ENCODE measurements around the gene PRDM12. TPM values are rescaled to one million over a fixed set of nuclear protein-coding genes. Genes with fewer than 3 reads are reported as not detected.

Gene PRDM12
- total and polyA plus RNA-seq, 2 experiments from 2014 or later: 0.30 to 0.55 TPM

GRCh38 chr9:130660683-130661450 lies 3.5 kb upstream of the PRDM12 start:
- no peaks in the 10 kb centered on the region for H3K9me3 ChIP-seq (ENCODE audit: low read depth)
- TF ChIP-seq CTCF (IDR thresholded peaks at IDR 0.05; ENCODE audit: low read depth, low read length): no peak
- peaks cover 100% of the 10 kb centered on the region for H3K27me3 ChIP-seq
- peaks cover 4% of the 10 kb centered on the region for H3K4me1 ChIP-seq (ENCODE audit: low read depth)
- no peak overlapping the region for H3K27ac ChIP-seq
- peak overlapping the region; percentile 3 for H3K4me3 ChIP-seq
- H3K36me3 ChIP-seq: no peaks in the 10 kb centered on the region
- DNase-seq (ENCODE audit: low read depth in 1 of 2, low spot score in 1 of 2): no peak

- Histone ChIP-seq H3K27ac (no peak overlapping the region), H3K4me3 (peak overlapping the region; percentile 3), H3K4me1 (ENCODE audit: low read depth) (peaks cover 4% of the 10 kb centered on the region), H3K27me3 (peaks cover 100% of the 10 kb centered on the region), H3K36me3 (no peaks in the 10 kb centered on the region), H3K9me3 (ENCODE audit: low read depth) (no peaks in the 10 kb centered on the region)
- no peak for DNase-seq (ENCODE audit: low read depth in 1 of 2, low spot score in 1 of 2)
- no peak for TF ChIP-seq CTCF (IDR thresholded peaks at IDR 0.05; ENCODE audit: low read depth, low read length)
Measured at GRCh38 chr9:130661451-130662098, 2.8 kb upstream of the PRDM12 start.

GRCh38 chr9:130662099-130662969 lies 2.1 kb upstream of the PRDM12 start:
- Histone ChIP-seq H3K27me3 (peaks cover 100% of the 10 kb centered on the region), H3K9me3 (ENCODE audit: low read depth) (no peaks in the 10 kb centered on the region), H3K27ac (no peak overlapping the region), H3K4me1 (ENCODE audit: low read depth) (peaks cover 4% of the 10 kb centered on the region), H3K4me3 (no peak overlapping the region), H3K36me3 (no peaks in the 10 kb centered on the region)
- TF ChIP-seq CTCF (IDR thresholded peaks at IDR 0.05; ENCODE audit: low read depth, low read length): no peak
- no peak for DNase-seq (ENCODE audit: low read depth in 1 of 2, low spot score in 1 of 2)

- no peaks in the 10 kb centered on the region for H3K9me3 ChIP-seq (ENCODE audit: low read depth)
- no peak for DNase-seq (ENCODE audit: low read depth in 1 of 2, low spot score in 1 of 2)
- peaks cover 100% of the 10 kb centered on the region for H3K27me3 ChIP-seq
- H3K4me3 ChIP-seq: no peak overlapping the region
- H3K36me3 ChIP-seq: no peaks in the 10 kb centered on the region
- no peak for TF ChIP-seq CTCF (IDR thresholded peaks at IDR 0.05; ENCODE audit: low read depth, low read length)
- H3K4me1 ChIP-seq (ENCODE audit: low read depth): peaks cover 4% of the 10 kb centered on the region
- no peak overlapping the region for H3K27ac ChIP-seq
Measured at GRCh38 chr9:130662970-130663257, 1.5 kb upstream of the PRDM12 start.

GRCh38 chr9:130663258-130663976 lies 977 bp upstream of the PRDM12 start:
- no peak overlapping the region for H3K4me3 ChIP-seq
- TF ChIP-seq CTCF (IDR thresholded peaks at IDR 0.05; ENCODE audit: low read depth, low read length): no peak
- no peaks in the 10 kb centered on the region for H3K9me3 ChIP-seq (ENCODE audit: low read depth)
- H3K4me1 ChIP-seq (ENCODE audit: low read depth): peaks cover 4% of the 10 kb centered on the region
- DNase-seq (ENCODE audit: low read depth in 1 of 2, low spot score in 1 of 2): no peak
- H3K27ac ChIP-seq: no peak overlapping the region
- H3K27me3 ChIP-seq: peaks cover 100% of the 10 kb centered on the region
- no peaks in the 10 kb centered on the region for H3K36me3 ChIP-seq

All from cardiac muscle cell (in vitro differentiated cells and primary cell).